ENCODE measurements around the gene KLHL18.

DNA sequence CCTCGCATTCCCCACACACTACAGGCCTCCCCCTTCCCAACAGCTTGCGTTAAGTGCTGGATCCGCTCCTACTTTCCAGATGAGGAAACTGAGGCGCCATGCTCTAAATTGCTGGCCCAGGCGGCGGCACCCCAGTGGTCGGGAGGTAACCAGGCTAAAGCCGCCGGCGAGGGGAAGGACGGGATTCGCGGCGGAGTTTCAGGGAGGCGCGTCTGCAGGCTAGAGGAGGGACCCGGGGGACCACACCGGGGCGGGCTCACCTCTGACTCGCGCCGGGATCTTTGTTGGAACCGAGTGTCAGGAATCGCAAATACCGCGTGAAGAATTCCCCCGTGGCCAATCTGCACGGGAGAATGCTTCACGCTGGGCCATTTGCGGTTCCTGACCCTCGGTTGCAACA, 73.5 kb downstream of the KLHL18 start:
- TF ChIP-seq, protein P1, sequence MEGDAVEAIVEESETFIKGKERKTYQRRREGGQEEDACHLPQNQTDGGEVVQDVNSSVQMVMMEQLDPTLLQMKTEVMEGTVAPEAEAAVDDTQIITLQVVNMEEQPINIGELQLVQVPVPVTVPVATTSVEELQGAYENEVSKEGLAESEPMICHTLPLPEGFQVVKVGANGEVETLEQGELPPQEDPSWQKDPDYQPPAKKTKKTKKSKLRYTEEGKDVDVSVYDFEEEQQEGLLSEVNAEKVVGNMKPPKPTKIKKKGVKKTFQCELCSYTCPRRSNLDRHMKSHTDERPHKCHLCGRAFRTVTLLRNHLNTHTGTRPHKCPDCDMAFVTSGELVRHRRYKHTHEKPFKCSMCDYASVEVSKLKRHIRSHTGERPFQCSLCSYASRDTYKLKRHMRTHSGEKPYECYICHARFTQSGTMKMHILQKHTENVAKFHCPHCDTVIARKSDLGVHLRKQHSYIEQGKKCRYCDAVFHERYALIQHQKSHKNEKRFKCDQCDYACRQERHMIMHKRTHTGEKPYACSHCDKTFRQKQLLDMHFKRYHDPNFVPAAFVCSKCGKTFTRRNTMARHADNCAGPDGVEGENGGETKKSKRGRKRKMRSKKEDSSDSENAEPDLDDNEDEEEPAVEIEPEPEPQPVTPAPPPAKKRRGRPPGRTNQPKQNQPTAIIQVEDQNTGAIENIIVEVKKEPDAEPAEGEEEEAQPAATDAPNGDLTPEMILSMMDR (IDR thresholded peaks at IDR 0.05): no peak
- TF ChIP-seq POLR2AphosphoS5 (IDR thresholded peaks at IDR 0.05) (no peak), EP300 (IDR thresholded peaks at IDR 0.05) (no peak)

All from sigmoid colon (tissue), 4 donors.